Right cardiac atrium (tissue), 5 donors: ENCODE measurements around the gene EFS. TPM values are rescaled to one million over a fixed set of nuclear protein-coding genes. Genes with fewer than 3 reads are reported as not detected.
"Not testable (repeated sequence)": the region's sequence is repeated elsewhere in the genome, so short reads cannot be mapped to it uniquely, and the experiment has no call there.

Experiments
- ATAC-seq, 2 donors: fragments of 200-7000 bp; cut with Tn5 transposase; one replicate each; pipeline versions ENCODE4 v1.8.0 to v1.9.1; 2020; ENCODE audit warnings: moderate library complexity in 2 of 2, mild to moderate bottlenecking in 1 of 2
- DNase-seq, 3 donors: peaks; one replicate each; pipeline ENCODE4 v3.0.0-alpha.2; 2020
- H3K27ac ChIP-seq: one replicate; pipeline ENCODE4 v1.5.1; 2013; ENCODE audit warnings: mild to moderate bottlenecking, low read length, control low read depth, moderate library complexity
- H3K27me3 ChIP-seq: one replicate; pipeline ENCODE4 v1.6.1; 2013; ENCODE audit not compliant: control insufficient read depth, insufficient read depth
- H3K4me1 ChIP-seq: one replicate; pipeline ENCODE4 v1.6.1; 2013; ENCODE audit warnings: low read length; ENCODE audit not compliant: control insufficient read depth, insufficient read depth
- H3K4me3 ChIP-seq: one replicate; pipeline ENCODE4 v1.5.1; 2013; ENCODE audit warnings: low read length, control low read depth
- H3K9me3 ChIP-seq: one replicate; pipeline ENCODE4 v1.6.1; 2013; ENCODE audit warnings: low read length; ENCODE audit not compliant: control insufficient read depth
- WGBS: extraction: QIAGEN DNeasy Blood & Tissue Kit; methylation state at CpG from one replicate; pipeline ENCODE4 v1.1.7; 2013; 5-methylcytosine and 5-hydroxymethylcytosine counted together
- intact Hi-C, 4 donors: fragments of 100-400 bp; cut with DNase I; formaldehyde crosslinking; loops; one replicate each; pipeline versions ENCODE4 v1.11.0 to v1.14.0; 2022 to 2023
- polyA plus RNA-seq: library from polyadenylated mRNA; stranded (reverse); fragments of 200-250 nt; gene quantifications from one replicate; pipeline ENCODE4 v1.2.3, GENCODE V29; 2013
- total RNA-seq, 4 donors: library from RNA; stranded (reverse); fragmentation: NEBNext Ultra II Directional; extraction: Animal tissue kit (Norgen Biotek cat#: 25700); gene quantifications; one replicate each; pipeline ENCODE4 v1.2.1, GENCODE V29; 2021
- donor health status: healthy with polysubstance abuse.
- donor health status: DM: no; HTN: yes; CAD: no.
- donor health status: DM: no; HTN: no; CAD: no.
- donor health status: DM: no; HTN: yes; CAD: no; lungs with severe emphysema.
- donor health status: DM: yes; HTN: yes; CAD: no.

EFS gene
- total and polyA plus RNA-seq, 5 donors = 6.2 to 10.1 (median 7.2) TPM

GRCh38 chr14:23325746-23326145 is 39.2 kb downstream of the EFS start:
- H3K4me1 ChIP-seq, H3K4me3 ChIP-seq, H3K27me3 ChIP-seq, ATAC-seq, H3K27ac ChIP-seq, H3K9me3 ChIP-seq: not testable (repeated sequence)
- DNase-seq = peak in 1 of 3 donors; percentile 26
- WGBS = 87% methylated on average over 5 of the region's 5 CpGs
- intact Hi-C loops = loop anchor here (5.0 to 10.0 kb wide), 7 partner anchors 52 to 239 kb away; partner anchors contain the start of genes AP1G2 (in 2 of the 4) and CMTM5 (in 1 of the 4)

- ATAC-seq = no peak
- H3K4me1 ChIP-seq = peaks cover 4% of the 10 kb centered on the region
- no peak overlapping the region for H3K4me3 ChIP-seq
- peak in 1 of 3 donors; percentile 8 for DNase-seq
- H3K27me3 ChIP-seq = no peaks in the 10 kb centered on the region
- H3K9me3 ChIP-seq = no peaks in the 10 kb centered on the region
- intact Hi-C loops = loop anchor here (5.0 to 10.0 kb wide), 8 partner anchors 52 to 240 kb away; partner anchors contain the start of genes AP1G2 (in 2 of the 4), CMTM5 (in 1 of the 4) and NGDN (in 1 of the 4)
- no peak overlapping the region for H3K27ac ChIP-seq
- WGBS = 78% methylated on average over 7 of the region's 7 CpGs
Observed at GRCh38 chr14:23324993-23325392, 40.0 kb downstream of the EFS start.

- no peak overlapping the region for H3K27ac ChIP-seq
- WGBS = 78% methylated on average over 2 of the region's 2 CpGs
- no peak for DNase-seq
- H3K4me3 ChIP-seq = no peak overlapping the region
- intact Hi-C loops = loop anchor here (5.0 to 10.0 kb wide), 5 partner anchors 120 to 240 kb away; partner anchors contain the start of genes AP1G2 (in 2 of the 4) and NGDN (in 1 of the 4)
- no peaks in the 10 kb centered on the region for H3K9me3 ChIP-seq
- no peaks in the 10 kb centered on the region for H3K27me3 ChIP-seq
- ATAC-seq = no peak
- peaks cover 4% of the 10 kb centered on the region for H3K4me1 ChIP-seq
Observed at GRCh38 chr14:23324455-23324846, 40.5 kb downstream of the EFS start.

GRCh38 chr14:23323838-23324454 is 41.0 kb downstream of the EFS start:
- intact Hi-C loops = loop anchor here (5.0 to 10.0 kb wide), 5 partner anchors 121 to 241 kb away; partner anchors contain the start of genes AP1G2 (in 2 of the 4) and NGDN (in 1 of the 4)
- H3K4me3 ChIP-seq = no peak overlapping the region
- DNase-seq = peak in 2 of 3 donors; percentile 47 to 51
- no peaks in the 10 kb centered on the region for H3K27me3 ChIP-seq
- peaks cover 4% of the 10 kb centered on the region for H3K4me1 ChIP-seq
- no peak for ATAC-seq
- WGBS = 82% methylated on average over 18 of the region's 18 CpGs
- H3K9me3 ChIP-seq = no peaks in the 10 kb centered on the region
- H3K27ac ChIP-seq = no peak overlapping the region

- DNase-seq = no peak
- Histone ChIP-seq H3K9me3 (no peaks in the 10 kb centered on the region), H3K4me1 (peaks cover 4% of the 10 kb centered on the region), H3K27me3 (no peaks in the 10 kb centered on the region), H3K27ac (no peak overlapping the region), H3K4me3 (peak overlapping the region; percentile 97)
- WGBS = 47% methylated on average over 10 of the region's 10 CpGs
- ATAC-seq = no peak
- intact Hi-C loops = loop anchor here (5.0 to 10.0 kb wide), 5 partner anchors 122 to 242 kb away; partner anchors contain the start of genes AP1G2 (in 2 of the 4) and NGDN (in 1 of the 4)
Observed at GRCh38 chr14:23322568-23323517, 42.1 kb downstream of the EFS start.

GRCh38 chr14:23321572-23322547 is 43.1 kb downstream of the EFS start:
- Histone ChIP-seq H3K27ac (peak overlapping the region; percentile 99), H3K4me1 (peaks cover 4% of the 10 kb centered on the region), H3K4me3 (peak overlapping the region; percentile 97), H3K27me3 (no peaks in the 10 kb centered on the region), H3K9me3 (no peaks in the 10 kb centered on the region)
- ATAC-seq = peak; percentile 15 to 34
- intact Hi-C loops = loop anchor here (5.0 to 10.0 kb wide), 5 partner anchors 123 to 243 kb away; partner anchors contain the start of genes AP1G2 (in 2 of the 4) and NGDN (in 1 of the 4)
- DNase-seq = peak; percentile 60 to 85 (median 83)
- under 1% methylated on average over 63 of the region's 64 CpGs for WGBS

- DNase-seq (peak; percentile 98 to 99 (median 98)), ATAC-seq (peak; percentile 96)
- 4% methylated on average over 63 of the region's 63 CpGs for WGBS
- no peaks in the 10 kb centered on the region for H3K9me3 ChIP-seq
- H3K4me1 ChIP-seq = peaks cover 4% of the 10 kb centered on the region
- peak within 1 kb of the TSS; percentile 97 for H3K4me3 ChIP-seq
- no peaks in the 10 kb centered on the region for H3K27me3 ChIP-seq
- intact Hi-C loops = loop anchor here (5.0 to 10.0 kb wide), 5 partner anchors 124 to 244 kb away; partner anchors contain the start of genes AP1G2 (in 2 of the 4) and NGDN (in 1 of the 4)
- peak within 1 kb of the TSS; percentile 99 for H3K27ac ChIP-seq
Observed at GRCh38 chr14:23320584-23321571, 44.1 kb downstream of the EFS start, which contains the start of gene PABPN1. TSS of gene PABPN1 (plus strand) at chr14:23321457. CDS start at chr14:23321470, 13 bp downstream.

GRCh38 chr14:23319746-23320583 is 45.0 kb downstream of the EFS start:
- Histone ChIP-seq H3K9me3 (no peaks in the 10 kb centered on the region), H3K27me3 (no peaks in the 10 kb centered on the region), H3K4me1 (peaks cover 4% of the 10 kb centered on the region), H3K4me3 (peak overlapping the region; percentile 50), H3K27ac (peak overlapping the region; percentile 99)
- WGBS = 90% methylated on average over 17 of the region's 17 CpGs
- ATAC-seq = no peak
- DNase-seq = peak in 1 of 3 donors; percentile 19
- intact Hi-C loops = loop anchor here (5.0 to 10.0 kb wide), 5 partner anchors 125 to 245 kb away; partner anchors contain the start of genes AP1G2 (in 2 of the 4) and NGDN (in 1 of the 4)
